ENCODE data around the gene SNCAIP. TPM values are rescaled to one million over a fixed set of nuclear protein-coding genes. Genes with fewer than 3 reads are reported as not detected.
"Not testable (repeated sequence)": the region's sequence is repeated elsewhere in the genome, so short reads cannot be mapped to it uniquely, and the experiment has no call there.

Gene SNCAIP
- polyA plus RNA-seq, 4 donors: 19.9 to 32.9 (median 31.0) TPM

DNA sequence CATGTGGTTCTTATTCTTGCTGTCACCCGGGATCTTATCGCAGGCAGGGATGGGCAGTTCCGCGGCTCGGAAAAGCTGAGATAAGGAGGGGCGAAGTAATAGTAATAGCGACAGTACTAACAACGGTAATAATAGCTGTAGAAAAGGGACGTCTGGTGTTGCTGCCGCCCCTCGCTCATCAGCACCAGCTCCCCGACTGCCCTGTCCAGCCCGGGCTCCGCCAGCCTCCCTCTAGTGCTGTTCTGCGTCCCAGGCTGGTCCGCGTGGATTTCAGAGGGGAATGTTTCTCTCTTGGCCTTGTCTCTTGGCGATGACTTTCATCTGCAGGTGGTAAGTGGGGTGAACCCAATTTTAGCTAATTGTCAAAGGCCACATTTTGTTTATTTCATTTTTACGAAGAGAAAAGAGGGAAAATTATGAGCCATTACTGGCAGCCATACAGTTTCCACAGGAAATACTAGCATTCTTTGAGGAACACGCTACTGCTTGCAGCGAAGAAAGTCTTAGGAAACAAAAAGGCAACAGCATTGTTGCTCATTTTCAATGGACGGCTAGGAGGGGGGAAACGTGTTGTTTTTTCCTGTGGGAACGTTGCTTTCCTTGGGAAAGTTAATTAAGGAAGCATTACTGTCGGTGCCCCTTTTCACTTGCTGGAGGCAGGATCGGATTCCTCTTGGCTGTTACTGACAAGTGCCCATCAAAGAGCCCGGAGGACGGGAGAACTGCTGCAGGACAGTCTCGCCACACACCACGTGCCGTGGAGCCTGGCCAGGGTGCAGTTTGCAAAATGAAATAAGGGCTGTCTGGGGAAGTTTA is 762 bp downstream of the SNCAIP start:
- DNase-seq (ENCODE audit: low read depth in 4 of 4, low spot score in 3 of 4): no peak

DNA sequence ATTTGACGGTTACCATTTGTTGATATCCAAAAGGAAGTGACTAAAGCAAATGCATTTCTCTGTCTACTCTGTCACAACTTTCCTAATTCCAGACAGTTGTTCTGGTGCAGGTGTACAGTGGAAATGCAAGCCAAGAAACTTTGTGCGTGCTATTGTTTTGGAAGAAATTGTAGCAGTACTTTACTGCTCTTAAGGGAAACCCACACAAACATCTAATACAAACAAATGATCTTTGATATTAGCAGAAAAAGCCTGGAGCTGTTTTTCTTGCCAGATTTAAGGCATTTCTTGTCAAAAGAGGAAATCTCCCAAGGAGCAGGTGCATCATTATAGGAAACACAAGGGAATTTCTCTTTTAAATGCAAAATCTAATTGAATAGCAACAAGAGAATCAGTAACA is 2.0 kb downstream of the SNCAIP start:
- DNase-seq (ENCODE audit: low read depth in 4 of 4, low spot score in 3 of 4): no peak

DNA sequence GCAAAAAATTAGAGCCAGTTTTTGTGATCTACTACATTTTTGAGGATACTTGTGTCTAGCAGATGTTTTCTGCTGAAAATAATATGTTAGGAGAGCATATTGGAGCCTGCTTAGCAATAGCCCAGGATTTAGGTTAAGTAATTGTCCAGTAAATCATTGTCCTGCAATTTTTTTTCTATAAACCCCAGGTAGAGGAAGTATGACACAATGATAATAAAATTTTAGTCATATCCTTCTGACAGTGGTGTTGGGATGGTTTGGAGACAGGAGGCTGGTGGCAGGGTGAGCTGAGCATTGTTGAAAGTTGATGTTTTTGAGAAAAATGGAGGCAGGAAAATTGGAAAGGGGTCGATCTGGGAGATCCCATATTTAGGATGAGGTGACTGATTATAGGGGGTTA is 3.5 kb downstream of the SNCAIP start:
- DNase-seq (ENCODE audit: low read depth in 4 of 4, low spot score in 3 of 4): no peak

DNA sequence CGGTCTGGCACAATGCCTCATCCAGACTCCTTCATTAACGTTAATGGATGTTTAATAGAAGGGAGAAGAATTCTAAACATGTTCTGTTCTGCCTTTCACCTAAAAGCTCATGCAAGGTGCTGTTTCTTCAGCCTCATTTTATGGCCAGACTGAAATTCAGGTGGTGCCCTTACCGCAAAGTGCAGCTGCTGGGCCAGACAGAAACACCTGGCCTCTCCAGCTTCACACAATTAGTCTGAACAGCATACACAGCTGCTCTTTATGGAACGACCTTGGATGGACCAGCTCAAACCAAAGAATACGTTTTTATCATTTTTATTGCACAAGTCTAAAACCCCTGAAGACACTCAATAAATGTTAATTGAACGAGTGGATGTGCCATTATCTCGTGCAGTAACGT is 4.6 kb downstream of the SNCAIP start:
- no peak for DNase-seq (ENCODE audit: low read depth in 4 of 4, low spot score in 3 of 4)

DNA sequence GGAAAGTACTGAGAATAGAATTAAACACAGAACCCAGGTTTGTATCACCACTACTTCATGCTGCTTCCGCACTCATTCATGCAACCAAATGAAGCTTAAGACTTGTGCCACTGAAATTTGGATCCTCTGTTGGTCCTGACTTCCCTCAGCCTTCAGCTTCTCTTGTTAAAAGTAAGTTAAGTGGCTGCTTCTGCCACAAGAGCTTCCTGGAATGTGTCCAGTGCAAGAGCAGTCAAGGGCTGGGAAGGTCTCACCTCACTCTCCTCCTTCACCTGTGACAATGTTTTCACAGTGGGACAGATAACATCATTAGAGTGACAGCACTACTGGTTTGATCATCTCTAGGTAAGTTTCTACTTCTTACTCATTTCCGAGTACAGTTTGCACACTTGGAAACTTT is 7.9 kb downstream of the SNCAIP start:
- DNase-seq (ENCODE audit: low read depth in 4 of 4, low spot score in 3 of 4): no peak

DNA sequence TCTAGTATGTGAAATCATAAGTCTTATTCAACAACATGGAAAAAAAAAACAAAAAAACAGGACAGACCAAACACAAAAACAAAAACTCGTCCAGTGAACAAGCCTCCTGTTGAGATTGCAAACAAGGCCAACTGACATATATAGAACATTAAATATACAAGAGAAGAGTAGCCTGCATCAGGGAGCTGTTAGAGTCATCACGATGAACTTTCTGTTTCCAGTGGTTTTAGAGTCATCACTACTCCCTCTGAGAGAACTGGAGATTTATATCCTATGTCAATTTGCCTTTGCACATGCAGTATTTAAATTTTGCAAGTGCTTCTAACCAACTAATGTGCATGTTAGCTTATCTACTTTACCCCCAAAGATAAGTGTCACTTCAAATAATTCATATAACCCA is 9.9 kb downstream of the SNCAIP start:
- DNase-seq (ENCODE audit: low read depth in 4 of 4, low spot score in 3 of 4): no peak

DNA sequence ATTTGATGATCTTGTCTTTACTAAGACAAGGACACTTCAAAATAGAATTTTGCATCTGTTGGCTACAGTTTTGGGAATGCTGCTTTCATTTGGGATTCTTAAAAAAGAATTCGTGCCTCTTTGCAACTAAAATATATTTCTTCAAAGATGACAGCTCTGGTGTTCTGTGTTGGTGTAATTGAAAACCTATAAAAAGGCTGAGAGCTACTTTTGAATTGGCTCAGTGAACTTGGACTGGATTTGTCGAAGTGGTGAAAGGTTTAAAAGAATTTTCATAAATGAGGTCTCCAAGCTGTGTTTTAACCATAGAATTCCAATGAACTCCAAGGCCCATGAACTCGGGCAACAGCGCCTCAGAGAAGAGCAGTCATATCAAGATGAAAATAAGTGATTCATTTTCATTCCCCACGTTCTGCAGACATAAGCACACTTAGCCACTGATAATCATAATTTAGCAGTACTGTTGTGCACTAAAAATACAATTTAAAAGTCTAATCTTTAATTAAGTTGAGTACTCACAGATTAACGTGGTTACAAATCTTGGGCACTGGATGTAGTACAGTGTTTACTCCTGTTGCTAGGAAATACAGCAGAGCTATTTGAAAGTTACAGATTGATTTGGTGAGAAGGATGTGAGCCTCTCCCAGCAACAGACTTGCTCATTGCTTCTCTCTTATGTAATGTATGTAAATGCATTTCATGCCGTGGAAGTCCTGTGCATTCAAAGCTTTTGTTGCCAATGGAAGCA is 10.9 kb downstream of the SNCAIP start:
- DNase-seq (ENCODE audit: low read depth in 4 of 4, low spot score in 3 of 4): peak in 2 of 4 donors; percentile 46 to 55

DNA sequence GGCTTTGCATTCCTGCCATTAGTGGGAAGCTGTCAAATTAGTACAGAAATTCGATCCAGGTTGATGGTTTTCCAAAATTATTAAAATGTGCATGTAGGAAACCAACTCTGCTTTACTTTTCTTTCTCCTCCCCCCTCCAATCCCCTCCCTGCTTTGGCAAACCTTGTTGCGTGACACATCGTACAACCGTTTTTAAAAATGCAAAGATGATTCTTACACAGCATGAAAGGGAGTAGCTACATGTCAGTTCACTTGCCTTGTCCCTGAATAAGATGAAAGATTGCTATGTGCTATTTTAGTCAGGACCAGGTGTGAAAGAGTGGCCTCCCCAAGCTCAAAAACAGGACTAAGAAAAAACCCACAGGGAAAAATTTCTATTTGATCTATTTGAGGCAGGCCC is 11.7 kb downstream of the SNCAIP start:
- DNase-seq (ENCODE audit: low read depth in 4 of 4, low spot score in 3 of 4): no peak

DNA sequence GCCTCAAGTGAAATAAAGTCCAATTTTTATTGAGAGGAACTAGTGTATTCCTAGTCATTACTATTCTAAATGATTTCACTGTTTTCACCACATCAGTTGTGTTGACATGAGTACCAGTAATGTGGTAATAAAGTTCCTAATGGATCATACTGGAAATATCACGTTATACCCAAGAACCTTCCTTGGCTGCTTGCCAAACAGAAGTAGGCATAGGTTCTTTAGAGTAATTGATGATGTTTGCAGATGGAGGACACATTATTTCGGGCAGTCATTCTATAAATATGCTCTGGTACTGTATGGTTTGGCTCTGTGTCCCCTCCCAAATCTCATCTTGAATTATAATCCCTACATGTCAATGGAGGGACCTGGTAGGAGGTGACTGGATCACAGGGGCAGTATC is 15.1 kb downstream of the SNCAIP start:
- no peak for DNase-seq (ENCODE audit: low read depth in 4 of 4, low spot score in 3 of 4)

DNA sequence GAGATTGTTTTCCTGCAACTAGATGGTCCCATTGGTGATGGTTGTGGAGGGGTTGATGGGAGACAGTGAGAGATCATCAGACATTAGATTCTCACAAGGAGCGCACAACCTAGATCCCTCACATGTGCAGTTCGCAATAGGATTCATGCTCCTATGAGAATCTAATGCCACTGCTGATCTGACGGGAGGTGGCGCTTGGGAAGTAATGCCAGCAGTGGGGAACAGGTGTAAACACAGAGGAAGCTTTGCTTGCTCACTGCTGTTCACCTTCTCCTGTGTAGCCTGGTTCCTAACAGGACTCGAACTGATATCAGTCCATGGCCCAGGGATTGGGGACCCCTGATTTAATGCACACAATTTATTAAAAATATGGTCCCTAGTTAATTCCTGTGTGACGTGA is 18.8 kb downstream of the SNCAIP start:
- no peak for DNase-seq (ENCODE audit: low read depth in 4 of 4, low spot score in 3 of 4)

DNA sequence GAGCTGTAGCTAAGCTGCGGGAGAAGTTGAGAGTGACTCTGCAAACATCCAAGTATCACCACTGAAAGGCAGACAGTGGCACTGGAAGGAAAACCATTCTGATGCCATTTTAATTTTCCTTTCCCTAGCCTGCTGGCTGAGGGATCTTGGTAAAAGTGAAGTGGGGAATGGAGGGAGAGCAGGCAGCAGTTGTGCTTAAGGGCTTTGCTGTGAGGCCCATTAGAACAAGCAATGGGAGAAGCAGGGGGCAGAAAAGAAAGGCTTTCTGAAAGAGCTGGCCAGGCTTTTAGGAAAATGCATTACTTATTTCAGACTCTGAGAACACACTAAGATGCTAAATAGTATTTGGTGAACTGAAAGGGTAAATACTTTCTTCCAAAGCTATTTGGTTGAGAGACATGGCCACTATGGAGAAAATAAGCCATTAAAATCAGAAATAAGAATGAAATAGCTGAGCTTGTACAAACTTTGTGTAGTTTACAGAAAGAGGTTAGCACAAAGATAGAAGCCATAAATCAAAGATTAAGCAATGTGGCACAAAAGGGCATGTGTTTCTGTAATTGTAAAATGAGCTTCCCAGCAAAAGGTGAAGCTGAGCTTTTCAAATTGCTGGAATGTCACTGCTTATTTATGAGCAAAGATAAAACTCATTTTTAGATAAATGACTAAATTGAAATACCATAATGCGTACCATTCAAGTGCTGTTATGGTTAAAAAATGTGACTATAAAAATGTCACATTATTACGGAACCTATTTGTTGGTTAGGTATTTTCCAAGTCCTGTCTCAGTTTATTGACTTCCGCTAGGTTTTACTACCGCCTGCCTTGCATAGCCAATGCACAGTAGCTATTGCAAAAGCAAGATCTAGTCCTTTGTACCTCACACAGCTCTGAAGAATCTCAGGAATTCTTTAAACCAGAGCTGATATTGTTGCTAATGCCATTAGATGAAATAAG is 20.8 kb downstream of the SNCAIP start:
- no peak for DNase-seq (ENCODE audit: low read depth in 4 of 4, low spot score in 3 of 4)

DNA sequence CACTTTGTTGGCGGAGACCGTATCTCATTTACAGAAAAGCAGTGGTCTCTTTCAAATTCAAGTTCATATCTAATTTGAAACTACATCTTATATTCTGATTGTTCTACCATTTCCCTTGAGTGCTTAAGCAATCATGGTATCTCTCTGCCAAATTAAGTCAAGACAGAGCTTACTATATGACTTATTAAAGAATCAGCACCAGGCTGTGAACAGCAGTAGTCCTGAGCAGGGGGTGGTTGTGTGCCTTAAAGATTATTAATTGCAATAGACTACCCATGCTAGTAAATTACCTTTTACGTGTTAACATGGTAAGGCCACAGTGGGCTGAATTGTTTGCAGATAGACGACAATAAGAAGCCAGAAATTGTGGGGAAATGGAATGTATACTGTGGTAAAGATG is 21.5 kb downstream of the SNCAIP start:
- DNase-seq (ENCODE audit: low read depth in 4 of 4, low spot score in 3 of 4): no peak

DNA sequence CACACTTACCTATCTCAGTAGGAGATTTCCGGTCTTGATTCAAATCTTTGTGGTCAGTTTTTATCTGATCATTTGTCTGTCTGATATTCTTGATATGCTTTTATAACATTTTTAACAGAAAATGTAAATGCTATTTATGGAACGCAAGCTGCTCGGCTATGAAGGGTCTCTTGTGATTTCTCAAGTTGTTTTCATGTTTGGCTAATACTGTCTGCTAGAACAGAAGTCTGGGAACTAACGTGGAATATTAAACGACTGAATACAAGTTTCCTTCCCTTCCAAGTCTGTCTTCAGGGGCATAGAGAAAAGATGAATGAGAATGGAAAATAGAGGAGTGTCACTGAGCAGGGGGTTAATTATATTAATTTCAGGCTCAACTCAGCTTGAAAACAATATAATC is 27.6 kb downstream of the SNCAIP start:
- no peak for DNase-seq (ENCODE audit: low read depth in 4 of 4, low spot score in 3 of 4)

DNA sequence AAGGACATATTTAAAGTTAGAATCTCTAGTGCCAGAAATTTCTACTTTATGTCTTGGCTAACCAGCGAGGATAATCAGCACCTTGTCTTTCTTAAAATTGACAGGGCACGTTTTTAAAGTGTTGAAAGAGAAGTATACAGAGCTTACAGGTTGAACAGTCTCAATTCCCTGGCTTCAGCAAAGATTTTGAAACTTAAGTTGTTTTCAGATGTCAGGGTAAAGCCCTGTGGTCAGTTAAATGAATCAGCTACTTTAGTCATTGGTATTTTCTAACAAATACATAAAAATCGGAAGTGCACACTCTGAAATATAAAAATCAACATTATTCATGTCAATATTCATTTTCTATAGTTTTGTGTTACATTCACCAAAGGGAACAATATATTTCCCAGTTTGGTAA is 29.1 kb downstream of the SNCAIP start:
- no peak for DNase-seq (ENCODE audit: low read depth in 4 of 4, low spot score in 3 of 4)

DNA sequence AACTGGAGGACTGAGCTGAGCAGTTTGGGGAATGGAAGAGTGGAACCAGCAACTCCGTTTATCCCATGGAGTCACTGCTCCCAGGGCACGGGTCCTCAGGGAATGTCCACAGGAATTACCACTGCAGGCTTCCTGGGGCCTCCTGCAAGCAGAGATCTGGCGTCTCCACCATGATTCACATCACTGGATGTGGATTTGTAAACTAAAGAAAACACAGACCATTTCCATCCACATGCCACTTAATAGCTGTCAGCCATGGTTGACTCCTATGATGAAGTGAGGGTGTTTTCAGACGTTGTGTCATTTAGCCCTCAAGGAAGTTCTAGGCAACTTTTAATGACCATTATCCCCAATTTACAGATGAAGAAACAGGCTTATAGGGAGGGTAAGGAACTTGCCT is 30.2 kb downstream of the SNCAIP start:
- DNase-seq (ENCODE audit: low read depth in 4 of 4, low spot score in 3 of 4): no peak

DNA sequence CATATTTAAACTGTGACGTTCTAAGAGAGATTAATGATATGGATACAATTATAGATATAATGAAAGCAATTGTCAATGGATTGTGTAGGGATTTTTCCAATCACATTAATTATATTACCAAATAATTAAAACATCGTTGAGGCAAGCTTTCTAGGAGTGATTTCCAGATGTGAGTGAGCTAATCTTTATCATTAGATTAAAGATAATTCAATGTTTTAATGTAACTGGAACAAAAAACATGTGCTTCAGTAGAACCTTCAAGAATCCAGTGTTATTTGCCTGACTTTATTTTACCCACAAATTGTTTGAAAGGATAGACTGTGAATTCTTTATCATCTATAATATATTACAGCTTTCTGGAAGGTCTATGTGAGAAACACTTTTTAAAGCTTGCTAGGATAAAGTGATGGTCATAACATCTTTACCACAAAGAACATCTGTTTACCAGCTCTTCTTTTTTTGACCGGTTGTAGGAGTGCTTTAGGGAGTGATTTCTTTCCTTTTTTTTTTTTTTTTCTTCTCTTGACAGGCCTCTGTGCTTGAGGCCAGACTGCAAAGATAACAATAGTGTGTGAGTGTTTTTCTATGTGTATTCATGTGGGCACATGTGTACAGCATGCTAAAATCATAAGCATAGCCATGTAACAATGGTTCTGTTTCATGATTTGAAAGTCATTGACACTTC is 35.0 kb downstream of the SNCAIP start:
- DNase-seq (ENCODE audit: low read depth in 4 of 4, low spot score in 3 of 4): no peak

DNA sequence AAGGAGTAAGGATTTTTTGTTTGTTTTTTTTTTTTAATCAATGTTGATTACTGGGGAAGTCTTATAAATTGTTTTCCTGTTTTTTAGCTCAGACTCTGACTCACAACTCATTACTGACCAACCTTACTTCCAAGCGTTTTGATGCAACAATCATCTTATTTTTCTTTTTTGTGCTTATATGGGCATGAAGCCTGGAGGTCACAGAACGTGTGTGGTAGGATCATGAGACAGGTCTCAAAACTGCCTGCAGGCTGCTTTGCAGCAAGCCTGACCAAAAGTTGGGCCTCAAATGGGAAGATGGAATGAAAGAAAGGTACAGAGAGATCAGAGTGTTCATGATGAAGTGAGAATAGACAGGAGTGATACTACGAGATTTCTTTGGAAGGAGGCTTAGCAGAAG is 38.5 kb downstream of the SNCAIP start:
- no peak for DNase-seq (ENCODE audit: low read depth in 4 of 4, low spot score in 3 of 4)

DNA sequence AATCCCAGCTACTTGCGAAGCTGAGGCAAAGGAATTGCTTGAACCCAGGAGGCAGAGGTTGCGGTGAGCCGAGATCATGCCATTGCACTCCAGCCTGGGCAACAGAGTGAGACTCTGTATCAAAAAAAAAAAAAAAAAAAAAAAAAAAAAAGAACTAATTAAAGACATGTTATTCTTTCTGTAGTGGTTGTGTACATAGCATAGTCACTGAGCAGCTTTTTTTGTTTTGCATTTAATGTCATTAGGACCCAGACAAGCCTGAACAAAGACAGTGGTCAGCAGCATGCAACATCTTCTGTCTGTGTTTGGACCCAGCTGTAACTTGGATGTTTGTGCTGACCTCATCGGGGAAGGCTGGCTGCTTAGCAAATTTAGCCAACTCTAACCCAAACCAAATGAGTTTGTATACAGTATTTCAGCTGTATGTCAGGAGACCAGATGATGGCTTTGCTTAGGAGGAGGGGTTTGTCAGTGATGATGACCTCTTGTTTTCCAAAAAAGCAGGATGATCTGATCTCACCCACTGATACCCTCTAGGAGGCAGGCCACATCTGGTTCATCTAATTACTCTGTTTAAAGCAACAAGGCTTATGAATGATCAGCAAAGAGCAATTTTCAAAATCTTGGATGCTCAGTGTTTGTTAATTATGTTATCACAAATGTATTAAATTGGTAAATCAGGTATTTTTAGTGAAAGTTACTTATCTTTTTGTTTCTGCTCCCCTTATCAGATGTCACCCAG is 39.5 kb downstream of the SNCAIP start:
- no peak for DNase-seq (ENCODE audit: low read depth in 4 of 4, low spot score in 3 of 4)

DNA sequence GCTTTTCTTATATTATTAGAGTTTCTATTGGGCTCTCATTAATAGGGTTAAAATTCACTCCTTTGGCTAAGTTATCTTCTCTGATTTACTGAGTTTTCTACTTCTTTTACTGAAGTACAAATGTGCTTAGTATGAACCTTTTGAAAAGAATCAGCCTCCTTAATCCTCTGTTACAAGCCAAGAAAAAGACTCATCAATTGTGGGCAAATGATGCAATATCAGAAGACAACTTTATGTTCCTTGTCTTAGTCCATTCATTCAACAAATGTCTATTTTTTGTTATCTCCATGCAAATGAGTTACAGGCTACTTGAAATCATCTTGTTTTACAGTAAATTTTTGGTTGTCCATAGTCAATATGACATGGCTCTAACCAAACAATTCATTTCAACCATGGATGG is 40.3 kb downstream of the SNCAIP start:
- no peak for DNase-seq (ENCODE audit: low read depth in 4 of 4, low spot score in 3 of 4)

DNA sequence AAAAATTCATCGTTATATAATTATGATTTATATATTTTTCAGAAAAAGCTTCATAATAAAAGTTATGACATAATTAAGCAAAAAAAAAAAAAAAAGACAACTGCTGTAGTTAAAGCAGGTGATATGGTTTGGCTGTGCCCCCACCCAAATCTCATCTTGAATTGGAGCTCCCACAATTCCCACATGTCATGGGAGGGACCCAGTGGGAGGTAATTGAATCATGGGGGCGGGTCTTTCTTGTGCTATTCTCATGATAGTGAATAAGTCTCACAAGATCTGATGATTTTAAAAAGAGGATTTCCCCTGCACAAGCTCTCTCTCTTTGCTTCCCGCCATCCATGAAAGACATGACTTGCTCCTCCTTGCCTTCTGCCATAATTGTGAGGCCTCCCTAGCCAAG is 41.3 kb downstream of the SNCAIP start:
- not testable (repeated sequence) for DNase-seq (ENCODE audit: low read depth in 4 of 4, low spot score in 3 of 4)
